WTC11 (cell line): ENCODE results near the gene ZRANB1. TPM values are rescaled to one million over a fixed set of nuclear protein-coding genes. Genes with fewer than 3 reads are reported as not detected.

Experiments
- ATAC-seq: fragments of 200-7000 bp; cut with Tn5 transposase; 2 replicates; pipeline ENCODE4 v1.10.0; 2021; ENCODE audit warnings: mild to moderate bottlenecking, moderate library complexity
- CTCF ChIA-PET: fragments of 300-600 bp; sonication (Branson Sonifier 250); formaldehyde crosslinking; loops from one replicate; lab custom pipeline; 2021; ENCODE audit warnings: antibody characterized with exemption; lab: Charles Lee
- POLR2A ChIA-PET: fragments of 350-600 bp; sonication (Branson Sonifier 250); formaldehyde crosslinking; loops from one replicate; lab custom pipeline; 2021; ENCODE audit warnings: antibody characterized with exemption; lab: Charles Lee
- DNase-seq: peaks from one replicate; pipeline ENCODE4 v3.0.0; 2021; ENCODE audit warnings: low spot score
- H3K27ac Mint-ChIP-seq: 2 replicates; pipeline ENCODE4 v1.8.0; 2021; ENCODE audit warnings: mixed read lengths
- H3K27me3 Mint-ChIP-seq: 2 replicates; pipeline ENCODE4 v1.8.0; 2021; ENCODE audit warnings: low read depth, mild to moderate bottlenecking, moderate library complexity, mixed read lengths
- H3K36me3 Mint-ChIP-seq: 2 replicates; pipeline ENCODE4 v1.8.0; 2021; ENCODE audit warnings: mixed read lengths
- H3K4me1 Mint-ChIP-seq: 2 replicates; pipeline ENCODE4 v1.8.0; 2022; ENCODE audit warnings: mixed read lengths
- H3K4me3 Mint-ChIP-seq: 2 replicates; pipeline ENCODE4 v1.8.0; 2021; ENCODE audit warnings: mild to moderate bottlenecking, moderate library complexity, mixed read lengths
- H3K9me3 Mint-ChIP-seq: 2 replicates; pipeline ENCODE4 v1.8.0; 2021; ENCODE audit warnings: mixed read lengths
- ATF2 ChIP-seq: sonication (generic); formaldehyde crosslinking; IDR thresholded peaks from 2 replicates; pipeline ENCODE4 v1.8.1; 2022; ENCODE audit warnings: low read depth, missing genetic modification reagents, borderline replicate concordance
- ELF4 ChIP-seq: sonication (generic); formaldehyde crosslinking; IDR thresholded peaks from 2 replicates; pipeline ENCODE4 v1.8.1; 2022; ENCODE audit warnings: low read depth, mild to moderate bottlenecking, moderate library complexity, missing genetic modification reagents
- ETV6 ChIP-seq: sonication (generic); formaldehyde crosslinking; IDR thresholded peaks from 2 replicates; pipeline ENCODE4 v1.8.1; 2022; ENCODE audit warnings: mild to moderate bottlenecking, missing genetic modification reagents
- FOXJ3 ChIP-seq: sonication (generic); formaldehyde crosslinking; IDR thresholded peaks from 2 replicates; pipeline ENCODE4 v1.9.0; 2021; ENCODE audit warnings: missing genetic modification reagents, mild to moderate bottlenecking, borderline replicate concordance
- FOXK1 ChIP-seq: sonication (generic); formaldehyde crosslinking; IDR thresholded peaks from 2 replicates; pipeline ENCODE4 v1.8.0; 2022; ENCODE audit warnings: mild to moderate bottlenecking, moderate library complexity, missing genetic modification reagents
- GRHL2 ChIP-seq: fragments of 250-450 bp; sonication (Bioruptor Pico); IDR thresholded peaks from 2 replicates; pipeline ENCODE4 v1.8.0; 2022; ENCODE audit warnings: mild to moderate bottlenecking, moderate library complexity; ENCODE audit not compliant: insufficient replicate concordance, severe bottlenecking
- IRF1 ChIP-seq: sonication (generic); formaldehyde crosslinking; IDR thresholded peaks from 2 replicates; pipeline ENCODE4 v1.8.0; 2023; ENCODE audit warnings: missing genetic modification reagents
- IRF2 ChIP-seq: sonication (generic); formaldehyde crosslinking; IDR thresholded peaks from 2 replicates; pipeline ENCODE4 v1.8.0; 2022; ENCODE audit warnings: low read depth, missing genetic modification reagents, borderline replicate concordance
- MAX ChIP-seq: sonication (generic); formaldehyde crosslinking; IDR thresholded peaks from 2 replicates; pipeline ENCODE4 v1.8.0; 2022; ENCODE audit warnings: mild to moderate bottlenecking, missing genetic modification reagents
- NFE2L1 ChIP-seq: sonication (generic); formaldehyde crosslinking; IDR thresholded peaks from 2 replicates; pipeline ENCODE4 v1.8.1; 2023; ENCODE audit warnings: missing genetic modification reagents
- NR2C2 ChIP-seq: sonication (generic); formaldehyde crosslinking; IDR thresholded peaks from 2 replicates; pipeline ENCODE4 v1.8.0; 2022; ENCODE audit warnings: mild to moderate bottlenecking, missing genetic modification reagents
- ZNF121 ChIP-seq: sonication (generic); formaldehyde crosslinking; IDR thresholded peaks from 2 replicates; pipeline ENCODE4 v1.8.0; 2023; ENCODE audit warnings: missing genetic modification reagents
- ZNF281 ChIP-seq: sonication (generic); formaldehyde crosslinking; IDR thresholded peaks from 2 replicates; pipeline ENCODE4 v1.8.0; 2023; ENCODE audit warnings: mild to moderate bottlenecking, missing genetic modification reagents
- ZNF416 ChIP-seq: fragments of 250-450 bp; sonication (Bioruptor Pico); IDR thresholded peaks from 2 replicates; pipeline ENCODE4 v1.9.0; 2021; ENCODE audit warnings: mild to moderate bottlenecking, inconsistent platforms
- ZNF425 ChIP-seq: fragments of 250-450 bp; sonication (Bioruptor Pico); conservative IDR thresholded peaks from 2 replicates; pipeline ENCODE4 v1.9.0; 2021; ENCODE audit warnings: mild to moderate bottlenecking
- total RNA-seq: library from RNA; stranded (reverse); gene quantifications from 3 replicates; pipeline ENCODE4 v1.2.3, GENCODE V29; 2021
- TF ChIP-seq, protein P1 (sequence below): sonication (generic); formaldehyde crosslinking; IDR thresholded peaks from 2 replicates; pipeline ENCODE4 v1.8.1; 2023; ENCODE audit warnings: mild to moderate bottlenecking, missing genetic modification reagents
- TF ChIP-seq, protein P2 (sequence below): sonication (generic); formaldehyde crosslinking; IDR thresholded peaks from 2 replicates; pipeline ENCODE4 v1.8.1; 2023; ENCODE audit warnings: mild to moderate bottlenecking, missing genetic modification reagents, moderate library complexity
- TF ChIP-seq, protein P3 (sequence below): sonication (generic); formaldehyde crosslinking; IDR thresholded peaks from 2 replicates; pipeline ENCODE4 v1.8.1; 2023; ENCODE audit warnings: mild to moderate bottlenecking, missing genetic modification reagents

The ZRANB1 gene
- total RNA-seq, 1 experiment from 2014 or later = 15.9 TPM

DNA sequence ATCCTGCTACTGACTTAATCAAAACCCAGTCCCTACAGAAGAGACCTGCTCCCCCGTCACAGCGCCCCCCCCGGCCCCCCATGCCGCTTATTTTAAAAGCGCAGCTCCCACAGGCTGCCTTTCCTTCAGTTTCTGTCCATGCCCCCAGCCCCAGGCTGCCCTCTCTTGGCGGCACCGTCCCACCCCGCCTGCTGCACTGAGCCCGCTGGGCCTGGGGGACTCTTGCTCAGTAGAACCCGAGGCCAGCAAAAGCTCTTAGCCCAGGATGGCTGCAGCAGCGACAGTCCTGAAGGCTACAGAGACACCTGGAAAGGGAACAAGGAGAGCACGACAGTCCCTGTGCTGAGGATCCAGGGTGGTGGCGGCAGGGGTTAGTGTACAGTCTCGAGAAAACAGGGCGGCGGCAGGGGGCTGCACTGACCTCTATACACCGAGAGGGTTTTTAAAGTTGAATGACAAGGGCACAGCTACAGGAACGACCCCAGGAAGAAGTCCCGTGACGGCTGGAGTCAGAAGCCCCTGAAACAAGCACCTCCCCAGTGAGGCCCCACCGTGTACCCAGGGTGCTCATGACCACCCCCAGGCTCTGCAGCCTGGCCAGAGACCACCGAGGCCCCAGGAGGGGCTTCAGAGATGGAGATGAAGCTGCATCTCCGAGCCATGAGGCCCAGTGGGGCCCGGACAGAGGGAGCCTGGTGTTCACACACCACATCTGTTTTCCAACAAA, 54.4 kb downstream of the ZRANB1 start (continued):
- TF ChIP-seq ZNF425 (CRISPR knock-in tag) = no peak
- TF ChIP-seq ZNF121 = no peak
- TF ChIP-seq, all 79 proteins: peak for 0

GRCh38 chr10:124996854-124997215, 54.9 kb downstream of the ZRANB1 start:
- H3K4me1 Mint-ChIP-seq = no peaks in the 10 kb centered on the region
- peak; percentile 8 for DNase-seq
- peaks cover 67% of the 10 kb centered on the region for H3K36me3 Mint-ChIP-seq
- H3K4me3 Mint-ChIP-seq = no peak overlapping the region
- ATAC-seq = no peak
- H3K27me3 Mint-ChIP-seq = no peaks in the 10 kb centered on the region
- H3K27ac Mint-ChIP-seq = no peak overlapping the region
- no peaks in the 10 kb centered on the region for H3K9me3 Mint-ChIP-seq
- CTCF ChIA-PET = no interaction called here
- POLR2A ChIA-PET = no interaction called here
- TF ChIP-seq NFE2L1 (CRISPR knock-in tag) = no peak
- TF ChIP-seq ZNF281 (CRISPR knock-in tag) = no peak
- TF ChIP-seq FOXK1 (CRISPR knock-in tag) = no peak
- TF ChIP-seq IRF1 (CRISPR knock-in tag) = no peak
- no peak for TF ChIP-seq IRF2 (CRISPR knock-in tag)
- TF ChIP-seq ZNF416 (CRISPR knock-in tag) = no peak
- TF ChIP-seq, protein P1, sequence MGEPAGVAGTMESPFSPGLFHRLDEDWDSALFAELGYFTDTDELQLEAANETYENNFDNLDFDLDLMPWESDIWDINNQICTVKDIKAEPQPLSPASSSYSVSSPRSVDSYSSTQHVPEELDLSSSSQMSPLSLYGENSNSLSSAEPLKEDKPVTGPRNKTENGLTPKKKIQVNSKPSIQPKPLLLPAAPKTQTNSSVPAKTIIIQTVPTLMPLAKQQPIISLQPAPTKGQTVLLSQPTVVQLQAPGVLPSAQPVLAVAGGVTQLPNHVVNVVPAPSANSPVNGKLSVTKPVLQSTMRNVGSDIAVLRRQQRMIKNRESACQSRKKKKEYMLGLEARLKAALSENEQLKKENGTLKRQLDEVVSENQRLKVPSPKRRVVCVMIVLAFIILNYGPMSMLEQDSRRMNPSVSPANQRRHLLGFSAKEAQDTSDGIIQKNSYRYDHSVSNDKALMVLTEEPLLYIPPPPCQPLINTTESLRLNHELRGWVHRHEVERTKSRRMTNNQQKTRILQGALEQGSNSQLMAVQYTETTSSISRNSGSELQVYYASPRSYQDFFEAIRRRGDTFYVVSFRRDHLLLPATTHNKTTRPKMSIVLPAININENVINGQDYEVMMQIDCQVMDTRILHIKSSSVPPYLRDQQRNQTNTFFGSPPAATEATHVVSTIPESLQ (CRISPR knock-in tag) = no peak
- TF ChIP-seq, protein P2, sequence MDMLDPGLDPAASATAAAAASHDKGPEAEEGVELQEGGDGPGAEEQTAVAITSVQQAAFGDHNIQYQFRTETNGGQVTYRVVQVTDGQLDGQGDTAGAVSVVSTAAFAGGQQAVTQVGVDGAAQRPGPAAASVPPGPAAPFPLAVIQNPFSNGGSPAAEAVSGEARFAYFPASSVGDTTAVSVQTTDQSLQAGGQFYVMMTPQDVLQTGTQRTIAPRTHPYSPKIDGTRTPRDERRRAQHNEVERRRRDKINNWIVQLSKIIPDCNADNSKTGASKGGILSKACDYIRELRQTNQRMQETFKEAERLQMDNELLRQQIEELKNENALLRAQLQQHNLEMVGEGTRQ (CRISPR knock-in tag) = no peak
- no peak for TF ChIP-seq NR2C2
- TF ChIP-seq ZNF425 (CRISPR knock-in tag) = no peak
- no peak for TF ChIP-seq MAX (CRISPR knock-in tag)
- no peak for TF ChIP-seq FOXJ3 (CRISPR knock-in tag)
- TF ChIP-seq ATF2 (CRISPR knock-in tag) = no peak
- TF ChIP-seq ELF4 (CRISPR knock-in tag) = no peak
- no peak for TF ChIP-seq GRHL2 (CRISPR knock-in tag)
- no peak for TF ChIP-seq ETV6 (CRISPR knock-in tag)
- TF ChIP-seq, protein P3, sequence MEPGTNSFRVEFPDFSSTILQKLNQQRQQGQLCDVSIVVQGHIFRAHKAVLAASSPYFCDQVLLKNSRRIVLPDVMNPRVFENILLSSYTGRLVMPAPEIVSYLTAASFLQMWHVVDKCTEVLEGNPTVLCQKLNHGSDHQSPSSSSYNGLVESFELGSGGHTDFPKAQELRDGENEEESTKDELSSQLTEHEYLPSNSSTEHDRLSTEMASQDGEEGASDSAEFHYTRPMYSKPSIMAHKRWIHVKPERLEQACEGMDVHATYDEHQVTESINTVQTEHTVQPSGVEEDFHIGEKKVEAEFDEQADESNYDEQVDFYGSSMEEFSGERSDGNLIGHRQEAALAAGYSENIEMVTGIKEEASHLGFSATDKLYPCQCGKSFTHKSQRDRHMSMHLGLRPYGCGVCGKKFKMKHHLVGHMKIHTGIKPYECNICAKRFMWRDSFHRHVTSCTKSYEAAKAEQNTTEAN (CRISPR knock-in tag) = no peak
